ENCODE measurements around the gene NARF.

Gene NARF

DNA sequence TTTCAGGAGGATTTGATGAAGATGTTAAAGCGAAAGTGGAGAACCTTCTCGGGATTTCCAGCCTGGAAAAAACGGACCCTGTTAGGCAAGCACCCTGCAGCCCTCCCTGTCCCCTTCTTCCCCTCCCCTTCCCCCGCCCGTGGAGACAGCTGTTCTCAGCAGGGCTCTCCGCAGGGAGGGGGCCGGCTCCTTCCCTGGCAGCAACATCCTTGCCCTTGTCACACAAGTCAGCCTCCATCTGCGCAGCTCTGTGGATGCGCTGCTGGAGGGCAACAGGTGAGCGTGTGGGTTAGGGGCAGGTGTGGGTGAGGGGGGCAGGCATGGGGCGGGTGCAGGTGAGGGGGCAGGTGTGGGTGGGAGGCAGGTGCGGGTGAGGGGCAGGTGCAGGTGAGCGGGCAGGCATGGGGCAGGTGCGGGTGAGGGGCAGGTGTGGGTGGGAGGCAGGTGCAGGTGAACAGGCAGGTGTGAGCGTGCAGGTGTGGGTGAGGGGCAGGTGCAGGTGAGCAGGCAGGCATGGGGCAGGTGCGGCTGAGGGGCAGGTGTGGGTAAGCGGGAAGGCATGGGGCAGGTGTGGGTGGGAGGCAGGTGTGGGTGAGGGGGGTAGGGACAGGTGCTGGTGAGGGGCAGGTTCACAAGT, 17.4 kb upstream of the NARF start:
- no peaks in the 10 kb centered on the region for H3K4me1 ChIP-seq (ENCODE audit: control insufficient read depth, insufficient read depth, low read length, unreplicated experiment)
- no peak overlapping the region for H2AFZ ChIP-seq (ENCODE audit: low read length, unreplicated experiment)
- no peaks in the 10 kb centered on the region for H3K79me2 ChIP-seq (ENCODE audit: control insufficient read depth, insufficient read depth, low read length, unreplicated experiment)
- H3K27me3 ChIP-seq (ENCODE audit: insufficient read depth, low read length): no peaks in the 10 kb centered on the region
- H3K27ac ChIP-seq (ENCODE audit: low read depth, low read length): no peak overlapping the region
- H3K4me3 ChIP-seq (ENCODE audit: low read depth, low read length): no peak overlapping the region
- H3K36me3 ChIP-seq (ENCODE audit: insufficient read depth, low read length): no peaks in the 10 kb centered on the region

DNA sequence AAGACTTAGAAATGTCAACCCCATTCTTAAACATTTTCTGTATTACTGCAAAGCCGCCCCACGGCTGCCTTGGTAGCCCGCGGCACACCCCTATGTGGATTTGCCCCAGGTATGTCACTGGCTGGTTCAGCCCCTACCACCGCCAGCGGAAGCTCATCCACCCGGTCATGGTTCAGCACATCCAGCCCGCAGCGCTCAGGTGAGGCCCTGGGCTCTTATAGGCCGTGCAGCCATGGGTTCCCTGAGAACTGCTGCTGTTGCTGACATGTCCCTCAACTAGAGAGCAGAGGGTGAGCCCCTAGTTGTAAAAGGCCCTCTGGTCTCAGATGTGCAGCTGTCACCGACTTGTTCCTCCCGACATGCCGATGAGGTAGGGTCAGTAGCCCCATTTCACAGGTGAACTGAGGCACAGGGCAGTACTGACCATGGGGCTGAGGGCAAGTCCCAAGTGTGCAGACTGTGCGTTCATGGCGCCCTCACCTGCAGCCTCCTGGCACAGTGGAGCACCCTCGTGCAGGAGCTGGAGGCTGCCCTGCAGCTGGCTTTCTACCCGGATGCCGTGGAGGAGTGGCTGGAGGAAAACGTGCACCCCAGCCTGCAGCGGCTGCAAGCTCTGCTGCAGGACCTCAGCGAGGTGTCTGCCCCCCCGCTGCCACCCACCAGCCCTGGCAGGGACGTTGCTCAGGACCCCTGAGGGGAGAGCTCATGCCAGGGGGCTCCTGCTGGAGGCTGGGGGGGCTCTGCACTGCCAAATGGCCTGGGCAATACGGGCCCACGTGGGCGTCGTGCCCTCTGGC, 16.7 kb upstream of the NARF start:
- no peaks in the 10 kb centered on the region for H3K4me1 ChIP-seq (ENCODE audit: control insufficient read depth, insufficient read depth, low read length, unreplicated experiment)
- no peak overlapping the region for H3K4me3 ChIP-seq (ENCODE audit: low read depth, low read length)
- no peaks in the 10 kb centered on the region for H3K36me3 ChIP-seq (ENCODE audit: insufficient read depth, low read length)
- H3K79me2 ChIP-seq (ENCODE audit: control insufficient read depth, insufficient read depth, low read length, unreplicated experiment): no peaks in the 10 kb centered on the region
- no peak overlapping the region for H3K27ac ChIP-seq (ENCODE audit: low read depth, low read length)
- H2AFZ ChIP-seq (ENCODE audit: low read length, unreplicated experiment): no peak overlapping the region
- H3K27me3 ChIP-seq (ENCODE audit: insufficient read depth, low read length): no peaks in the 10 kb centered on the region

DNA sequence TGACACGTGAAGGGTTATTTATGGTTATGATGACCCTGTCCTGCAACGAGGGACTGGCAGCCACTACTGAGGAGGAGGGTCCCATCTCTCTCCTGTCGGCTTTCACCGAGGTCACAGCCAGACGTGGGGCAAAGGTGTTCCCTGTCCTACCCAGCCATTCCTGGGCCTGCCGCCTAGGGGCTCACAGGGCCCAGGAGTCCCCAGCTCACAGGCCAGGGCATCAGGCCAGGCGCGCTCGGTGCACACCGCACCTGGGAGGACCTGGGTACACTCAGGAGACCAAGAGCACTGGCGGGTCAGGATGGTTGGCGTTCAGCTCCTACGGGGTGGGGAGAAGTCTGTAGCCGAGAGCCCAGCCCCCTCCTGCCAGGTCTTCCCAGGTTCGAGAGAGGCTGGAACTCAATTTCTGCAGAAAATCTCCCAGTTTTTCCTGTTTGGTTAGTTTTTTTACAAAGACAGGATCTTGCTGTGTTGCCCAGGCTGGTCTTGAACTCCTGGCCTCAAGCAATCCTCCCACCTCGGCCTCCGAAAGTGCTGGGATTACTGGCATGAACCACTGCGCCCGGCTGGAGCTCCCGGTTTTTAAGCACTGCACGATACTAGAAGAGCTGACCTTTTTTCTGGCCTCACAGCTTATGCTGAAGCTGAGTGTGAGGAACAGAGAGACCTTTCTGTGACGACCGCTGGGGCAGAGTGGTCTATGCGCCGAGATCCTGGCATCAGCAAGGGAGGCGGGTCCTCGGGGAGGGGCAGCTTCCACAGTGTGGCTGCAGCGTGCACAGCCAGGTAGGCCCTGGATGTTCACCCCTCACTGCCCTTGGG, 15.7 kb upstream of the NARF start:
- H3K36me3 ChIP-seq (ENCODE audit: insufficient read depth, low read length): no peaks in the 10 kb centered on the region
- H3K4me1 ChIP-seq (ENCODE audit: control insufficient read depth, insufficient read depth, low read length, unreplicated experiment): no peaks in the 10 kb centered on the region

DNA sequence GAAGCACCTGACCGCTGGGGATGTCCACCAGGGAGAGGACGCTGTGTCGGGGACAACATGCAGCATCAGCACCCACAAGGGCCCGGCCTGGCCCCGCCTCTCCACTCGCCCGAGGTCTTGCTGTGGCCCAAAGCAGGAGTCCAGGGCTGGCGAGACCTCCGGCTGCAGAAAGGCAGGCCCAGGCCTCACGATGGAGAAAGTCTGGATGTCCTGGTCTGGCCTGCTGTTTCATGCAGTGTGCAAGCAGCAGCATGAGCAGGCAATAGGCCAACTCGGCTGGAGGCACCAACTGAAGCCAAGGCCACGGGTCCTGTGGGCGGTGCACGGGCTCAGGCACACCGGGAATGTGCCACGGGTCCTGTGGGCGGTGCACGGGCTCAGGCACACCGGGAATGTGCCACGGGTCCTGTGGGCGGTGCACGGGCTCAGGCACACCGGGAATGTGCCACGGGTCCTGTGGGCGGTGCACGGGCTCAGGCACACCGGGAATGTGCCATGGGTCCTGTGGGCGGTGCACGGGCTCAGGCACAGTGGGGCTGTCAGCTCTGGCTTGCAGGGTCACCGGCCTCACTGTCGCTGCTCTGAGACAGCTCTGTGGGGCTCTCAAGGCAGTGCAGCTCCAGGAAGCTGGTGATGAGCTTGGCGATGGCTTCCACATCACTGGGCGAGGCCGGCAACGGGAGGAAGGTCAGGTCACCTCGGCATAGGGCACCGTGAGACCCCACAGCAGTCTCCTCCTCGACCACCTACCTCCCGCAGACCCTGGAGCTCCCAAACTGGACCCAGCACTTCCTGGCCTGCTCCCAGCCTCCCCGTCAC, 14.9 kb upstream of the NARF start:
- H3K79me2 ChIP-seq (ENCODE audit: control insufficient read depth, insufficient read depth, low read length, unreplicated experiment): peaks cover 2% of the 10 kb centered on the region
- no peak overlapping the region for H3K27ac ChIP-seq (ENCODE audit: low read depth, low read length)
- H3K27me3 ChIP-seq (ENCODE audit: insufficient read depth, low read length): no peaks in the 10 kb centered on the region
- H3K4me1 ChIP-seq (ENCODE audit: control insufficient read depth, insufficient read depth, low read length, unreplicated experiment): no peaks in the 10 kb centered on the region
- no peak overlapping the region for H3K4me3 ChIP-seq (ENCODE audit: low read depth, low read length)
- no peaks in the 10 kb centered on the region for H3K36me3 ChIP-seq (ENCODE audit: insufficient read depth, low read length)
- no peak overlapping the region for H2AFZ ChIP-seq (ENCODE audit: low read length, unreplicated experiment)

More for the DNA sequence above, 15.7 kb upstream of the NARF start:
- no peak overlapping the region for H3K4me3 ChIP-seq (ENCODE audit: low read depth, low read length)
- H3K79me2 ChIP-seq (ENCODE audit: control insufficient read depth, insufficient read depth, low read length, unreplicated experiment): peaks cover 2% of the 10 kb centered on the region
- no peak overlapping the region for H2AFZ ChIP-seq (ENCODE audit: low read length, unreplicated experiment)
- no peak overlapping the region for H3K27ac ChIP-seq (ENCODE audit: low read depth, low read length)
- no peaks in the 10 kb centered on the region for H3K27me3 ChIP-seq (ENCODE audit: insufficient read depth, low read length)

DNA sequence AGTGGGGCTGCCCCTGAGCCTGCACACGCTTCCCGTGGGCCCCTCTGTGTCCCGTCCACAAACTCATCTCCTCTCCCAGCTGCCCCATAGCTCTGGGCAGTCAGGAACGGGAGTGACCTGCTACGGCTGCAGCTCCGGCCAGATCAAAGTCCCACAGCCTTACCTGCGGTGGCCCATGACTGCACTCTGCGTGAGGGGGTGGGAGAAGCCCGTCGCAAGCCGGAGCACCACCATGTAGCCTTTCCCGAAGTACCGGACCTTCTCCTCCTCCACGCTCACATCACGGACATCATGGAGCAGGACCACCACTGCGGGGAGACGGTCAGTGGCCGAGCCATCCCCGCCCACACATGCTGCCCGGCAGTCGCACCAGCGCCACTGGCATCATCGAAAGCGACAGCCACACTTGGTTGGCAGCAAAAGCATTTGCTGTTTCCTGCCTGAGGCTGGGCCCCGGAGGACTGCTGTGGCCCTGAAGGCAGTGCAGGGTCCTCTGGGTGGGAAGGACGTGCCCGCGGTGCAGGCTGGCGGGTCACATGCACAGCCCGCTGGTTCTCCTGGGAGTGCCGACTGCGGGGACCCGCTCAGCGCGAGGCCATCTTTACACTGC, 14.2 kb upstream of the NARF start:
- H3K79me2 ChIP-seq (ENCODE audit: control insufficient read depth, insufficient read depth, low read length, unreplicated experiment): peaks cover 9% of the 10 kb centered on the region
- H2AFZ ChIP-seq (ENCODE audit: low read length, unreplicated experiment): no peak overlapping the region
- H3K27ac ChIP-seq (ENCODE audit: low read depth, low read length): no peak overlapping the region
- no peaks in the 10 kb centered on the region for H3K4me1 ChIP-seq (ENCODE audit: control insufficient read depth, insufficient read depth, low read length, unreplicated experiment)
- H3K4me3 ChIP-seq (ENCODE audit: low read depth, low read length): no peak overlapping the region
- H3K36me3 ChIP-seq (ENCODE audit: insufficient read depth, low read length): no peaks in the 10 kb centered on the region
- H3K27me3 ChIP-seq (ENCODE audit: insufficient read depth, low read length): no peaks in the 10 kb centered on the region

DNA sequence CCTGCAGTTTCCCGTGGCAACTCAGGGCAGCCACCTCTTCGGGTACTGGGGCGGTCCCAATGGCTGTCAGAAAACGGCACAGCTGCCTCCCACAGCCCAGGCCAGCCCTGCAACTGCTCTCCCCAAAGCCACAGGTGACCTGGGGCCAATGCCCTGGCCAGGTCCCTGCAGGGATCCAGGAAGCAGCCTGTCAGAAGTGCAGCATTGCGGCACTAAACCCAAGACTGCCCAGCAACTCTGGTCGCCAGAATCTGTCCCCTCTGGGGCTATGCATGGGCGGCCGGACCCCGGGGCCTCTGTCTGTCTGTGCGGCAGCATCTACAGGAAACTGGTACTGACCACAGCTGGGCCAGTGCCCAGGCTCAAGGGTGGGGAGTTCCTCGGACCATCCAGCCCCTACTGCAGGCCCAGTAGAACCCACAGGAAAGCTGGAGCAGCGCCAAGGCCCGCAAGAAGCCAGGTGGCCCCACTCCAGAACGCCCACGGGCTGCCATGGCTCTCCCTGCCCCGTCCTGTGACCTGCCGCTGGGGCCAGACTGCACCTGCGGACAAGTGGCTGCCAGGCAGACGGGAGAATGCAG, 13.5 kb upstream of the NARF start:
- Histone ChIP-seq H3K27ac (ENCODE audit: low read depth, low read length) (no peak overlapping the region), H3K36me3 (ENCODE audit: insufficient read depth, low read length) (no peaks in the 10 kb centered on the region), H3K4me1 (ENCODE audit: control insufficient read depth, insufficient read depth, low read length, unreplicated experiment) (no peaks in the 10 kb centered on the region), H2AFZ (ENCODE audit: low read length, unreplicated experiment) (no peak overlapping the region), H3K4me3 (ENCODE audit: low read depth, low read length) (no peak overlapping the region), H3K79me2 (ENCODE audit: control insufficient read depth, insufficient read depth, low read length, unreplicated experiment) (peaks cover 16% of the 10 kb centered on the region), H3K27me3 (ENCODE audit: insufficient read depth, low read length) (no peaks in the 10 kb centered on the region)

DNA sequence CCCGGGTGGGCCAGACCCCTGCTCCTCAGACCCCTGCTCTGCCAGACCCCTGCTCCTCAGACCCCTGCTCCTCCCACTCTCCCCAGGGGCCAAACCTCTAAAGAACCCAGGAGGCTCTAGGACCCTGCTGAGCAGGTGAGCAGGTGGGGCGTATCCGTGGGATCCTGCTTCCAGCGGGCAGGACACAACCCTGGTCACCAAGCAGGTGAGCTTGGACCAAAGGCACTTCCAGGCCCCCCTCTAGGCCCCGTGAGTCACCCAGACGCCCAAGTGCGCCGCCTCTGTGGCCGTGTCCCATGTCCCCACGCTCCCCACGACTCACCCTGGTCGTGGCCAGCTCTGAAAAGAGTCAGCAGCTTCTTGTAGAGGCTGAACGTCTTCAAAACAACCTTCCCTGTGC, 13.0 kb upstream of the NARF start:
- Histone ChIP-seq H3K27ac (ENCODE audit: low read depth, low read length) (no peak overlapping the region), H3K36me3 (ENCODE audit: insufficient read depth, low read length) (no peaks in the 10 kb centered on the region), H3K4me1 (ENCODE audit: control insufficient read depth, insufficient read depth, low read length, unreplicated experiment) (no peaks in the 10 kb centered on the region), H3K79me2 (ENCODE audit: control insufficient read depth, insufficient read depth, low read length, unreplicated experiment) (peaks cover 18% of the 10 kb centered on the region), H3K4me3 (ENCODE audit: low read depth, low read length) (no peak overlapping the region), H2AFZ (ENCODE audit: low read length, unreplicated experiment) (no peak overlapping the region), H3K27me3 (ENCODE audit: insufficient read depth, low read length) (no peaks in the 10 kb centered on the region)

DNA sequence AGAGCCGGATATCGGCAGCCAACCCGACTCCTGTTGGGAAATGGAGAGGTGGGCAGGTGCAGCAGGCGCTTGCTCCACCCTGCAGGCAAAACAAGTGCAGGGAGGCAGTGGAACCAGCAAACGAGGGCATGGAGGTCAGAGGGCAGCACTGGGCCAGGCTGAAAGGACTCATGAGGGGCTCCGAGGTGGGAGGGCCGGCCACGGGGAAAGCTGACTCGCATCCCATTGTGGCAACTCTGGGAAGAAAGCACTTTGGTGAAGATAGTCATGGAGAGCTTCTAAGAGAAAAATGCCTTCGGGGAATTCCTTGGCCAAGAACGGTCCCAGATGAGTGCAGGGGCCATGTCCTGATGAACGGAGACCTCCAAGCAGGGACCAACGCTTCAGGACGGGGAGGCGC, 12.4 kb upstream of the NARF start:
- Histone ChIP-seq H3K4me1 (ENCODE audit: control insufficient read depth, insufficient read depth, low read length, unreplicated experiment) (peaks cover under 1% of the 10 kb centered on the region), H3K36me3 (ENCODE audit: insufficient read depth, low read length) (no peaks in the 10 kb centered on the region), H3K4me3 (ENCODE audit: low read depth, low read length) (no peak overlapping the region), H2AFZ (ENCODE audit: low read length, unreplicated experiment) (no peak overlapping the region), H3K27ac (ENCODE audit: low read depth, low read length) (no peak overlapping the region), H3K79me2 (ENCODE audit: control insufficient read depth, insufficient read depth, low read length, unreplicated experiment) (peaks cover 18% of the 10 kb centered on the region), H3K27me3 (ENCODE audit: insufficient read depth, low read length) (no peaks in the 10 kb centered on the region)

DNA sequence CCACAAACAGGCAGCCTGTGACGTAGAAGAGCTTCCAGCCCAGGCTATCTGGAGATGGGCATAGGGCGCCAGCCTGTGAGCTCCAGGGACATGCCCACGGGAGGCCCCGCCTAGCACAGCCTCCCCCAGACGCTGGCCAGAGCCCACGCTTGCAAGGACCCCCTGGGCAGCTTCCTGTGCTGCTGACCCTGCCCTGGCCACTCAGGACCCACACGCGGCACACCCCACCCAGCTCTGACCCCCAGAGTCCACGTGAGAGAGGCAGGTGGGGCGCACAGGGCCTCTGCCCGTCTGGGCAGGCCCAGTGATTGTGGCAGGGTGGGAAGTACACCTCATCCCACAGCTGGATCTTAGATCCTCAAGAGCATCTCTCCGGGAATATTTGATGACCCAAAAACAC, 11.9 kb upstream of the NARF start:
- H3K36me3 ChIP-seq (ENCODE audit: insufficient read depth, low read length): no peaks in the 10 kb centered on the region
- H2AFZ ChIP-seq (ENCODE audit: low read length, unreplicated experiment): no peak overlapping the region
- H3K4me3 ChIP-seq (ENCODE audit: low read depth, low read length): no peak overlapping the region
- peaks cover 18% of the 10 kb centered on the region for H3K79me2 ChIP-seq (ENCODE audit: control insufficient read depth, insufficient read depth, low read length, unreplicated experiment)
- no peak overlapping the region for H3K27ac ChIP-seq (ENCODE audit: low read depth, low read length)
- peaks cover 5% of the 10 kb centered on the region for H3K4me1 ChIP-seq (ENCODE audit: control insufficient read depth, insufficient read depth, low read length, unreplicated experiment)
- no peaks in the 10 kb centered on the region for H3K27me3 ChIP-seq (ENCODE audit: insufficient read depth, low read length)
